HPDE6-E6E7 (cell line): ENCODE data around the gene DPP6.

Experiments
- DNase-seq: peaks from one replicate; pipeline ENCODE4 v3.0.0; 2011; ENCODE audit warnings: missing footprints; ENCODE audit errors: extremely low spot score

Gene DPP6

DNA sequence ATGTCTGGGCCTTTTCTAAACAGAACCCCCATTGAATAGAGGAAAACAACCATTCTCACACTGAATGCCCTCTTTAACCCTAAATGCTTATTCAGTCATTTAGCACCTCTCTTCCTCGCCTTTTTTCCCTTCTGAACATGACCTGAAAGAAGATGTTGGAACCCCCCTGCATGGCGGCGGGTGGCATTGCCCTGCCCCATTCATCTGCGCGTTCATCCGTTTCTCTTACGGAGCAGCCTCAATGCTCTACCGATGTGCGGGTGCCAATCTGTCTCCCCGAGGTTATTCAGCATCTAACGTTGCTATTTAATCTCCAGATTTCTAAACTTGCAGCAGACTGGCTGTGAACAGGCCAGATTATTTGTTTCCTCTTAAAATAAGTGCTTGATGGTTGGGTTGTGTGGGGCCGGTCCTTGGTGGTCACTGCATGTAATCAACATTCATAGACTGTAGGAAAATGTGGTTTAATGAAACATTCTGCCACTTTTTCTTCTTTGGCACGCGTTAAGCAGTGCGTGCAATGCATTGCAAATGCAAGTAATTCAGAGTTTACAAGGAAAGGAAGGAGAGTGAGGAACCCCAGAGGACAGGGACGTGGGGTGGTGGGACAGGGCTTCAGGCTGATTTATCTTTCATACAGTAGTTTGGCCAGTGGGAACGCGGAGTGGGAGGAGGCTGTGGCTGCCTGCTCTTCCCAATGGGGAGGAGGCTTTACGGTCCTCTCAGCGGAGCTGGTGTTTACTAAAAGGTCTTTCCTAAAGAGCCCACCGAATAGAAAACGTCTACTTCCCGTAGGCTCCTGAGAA, 286.7 kb downstream of the DPP6 start:
- no peak for DNase-seq

DNA sequence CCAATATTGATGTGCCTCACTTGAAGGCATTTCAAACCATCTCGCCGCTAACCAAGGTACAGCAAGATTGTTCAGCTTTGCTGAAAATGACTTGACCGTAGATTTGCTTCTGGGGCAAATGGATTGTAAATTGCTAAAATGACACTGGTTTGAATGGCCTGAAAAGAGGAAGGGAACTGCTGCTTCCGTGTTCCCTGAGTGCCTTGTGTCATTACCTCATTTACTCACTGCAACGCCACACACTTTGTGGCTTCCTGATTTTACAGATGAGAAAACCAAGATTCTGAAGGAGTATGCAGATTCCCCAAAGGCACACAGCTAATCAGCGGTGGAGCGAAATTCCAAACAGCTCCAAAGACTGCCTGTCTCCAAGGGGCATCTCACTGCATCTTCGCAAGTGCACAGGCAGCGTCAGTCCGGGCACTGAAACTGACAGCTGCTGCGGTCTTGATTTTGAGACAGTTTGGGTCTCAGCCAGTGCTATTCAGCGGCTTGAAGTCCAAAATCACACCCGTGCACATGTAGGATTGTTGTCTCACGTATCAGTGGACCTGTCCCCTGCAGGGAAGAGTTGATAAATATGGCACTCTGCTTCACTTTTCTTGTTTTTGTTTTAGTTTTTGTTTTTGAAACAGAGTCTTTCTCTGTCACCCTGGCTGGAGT, 290.9 kb downstream of the DPP6 start:
- DNase-seq: no peak

DNA sequence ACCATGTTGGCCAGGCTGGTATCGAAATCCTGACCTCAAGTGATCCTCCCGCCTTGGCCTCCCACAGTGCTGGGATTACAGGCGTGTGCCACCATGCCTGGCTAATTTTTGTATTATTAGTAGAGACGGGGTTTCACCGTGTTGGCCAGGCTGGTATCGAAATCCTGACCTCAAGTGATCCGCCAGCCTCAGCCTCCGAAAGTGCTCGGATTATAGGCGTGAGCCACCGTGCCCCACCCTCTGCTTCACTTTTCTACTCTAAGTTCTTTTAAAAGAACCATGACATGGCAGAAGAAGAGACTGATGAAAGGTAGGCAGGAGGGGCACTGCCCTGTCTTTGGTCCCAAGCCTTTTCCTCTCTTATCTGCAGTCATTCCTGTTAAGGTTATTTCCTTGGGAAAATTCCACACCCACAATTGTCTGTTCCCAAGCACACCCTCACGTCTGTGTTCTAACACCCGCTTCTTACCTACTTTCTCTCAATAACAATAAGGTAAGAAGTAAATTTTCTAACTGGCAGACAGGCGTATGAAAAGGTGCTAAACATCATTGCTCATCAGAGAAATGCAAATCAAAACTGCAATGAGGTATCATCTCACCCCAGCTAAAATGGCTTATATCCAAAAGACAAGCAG, 291.7 kb downstream of the DPP6 start:
- no peak for DNase-seq

DNA sequence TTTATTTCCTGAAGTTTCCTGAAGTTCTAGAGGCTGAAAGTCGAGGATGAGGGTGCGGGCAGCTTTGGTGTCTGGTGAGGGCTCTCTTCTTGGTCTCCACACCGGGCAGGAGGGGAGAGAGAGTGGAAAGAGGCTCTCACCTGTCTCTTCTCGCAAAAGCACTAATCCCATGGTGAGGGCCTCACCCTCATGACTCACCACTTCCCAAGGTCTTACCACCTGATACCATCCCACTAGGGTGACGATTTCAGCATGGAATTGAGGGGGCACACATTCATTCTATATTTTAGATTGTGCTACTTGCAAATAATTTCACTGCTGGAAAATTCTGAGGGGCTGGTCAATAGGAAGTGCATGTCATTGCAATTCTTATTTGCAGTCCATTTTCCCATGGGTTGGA, 292.9 kb downstream of the DPP6 start:
- no peak for DNase-seq

DNA sequence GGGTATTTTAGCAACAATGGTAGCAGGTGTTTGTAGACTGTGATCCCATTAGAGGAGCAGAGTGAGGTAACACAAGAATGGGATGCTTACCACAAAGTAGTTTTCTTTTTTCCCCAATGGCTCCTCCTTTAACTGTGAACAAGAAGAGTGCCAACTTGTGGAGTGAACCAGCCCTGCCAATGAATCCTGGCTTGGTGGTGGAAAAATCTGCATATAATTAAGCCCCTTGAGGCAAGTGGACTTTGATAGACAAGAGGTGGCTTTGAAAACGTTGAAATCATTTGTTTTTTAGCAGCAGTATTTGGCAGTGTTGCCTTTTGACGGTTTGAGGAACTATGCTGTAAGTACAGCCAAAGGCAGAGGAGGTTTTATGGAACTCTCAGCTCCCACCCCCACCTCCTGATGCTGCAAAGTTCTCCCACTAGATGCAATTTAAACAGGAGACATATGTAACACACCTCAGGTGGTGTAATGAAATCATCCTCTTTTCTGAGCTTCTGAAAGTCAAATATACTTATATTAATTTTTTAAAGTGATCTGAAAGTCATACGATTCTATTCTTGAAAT, 295.6 kb downstream of the DPP6 start:
- no peak for DNase-seq

DNA sequence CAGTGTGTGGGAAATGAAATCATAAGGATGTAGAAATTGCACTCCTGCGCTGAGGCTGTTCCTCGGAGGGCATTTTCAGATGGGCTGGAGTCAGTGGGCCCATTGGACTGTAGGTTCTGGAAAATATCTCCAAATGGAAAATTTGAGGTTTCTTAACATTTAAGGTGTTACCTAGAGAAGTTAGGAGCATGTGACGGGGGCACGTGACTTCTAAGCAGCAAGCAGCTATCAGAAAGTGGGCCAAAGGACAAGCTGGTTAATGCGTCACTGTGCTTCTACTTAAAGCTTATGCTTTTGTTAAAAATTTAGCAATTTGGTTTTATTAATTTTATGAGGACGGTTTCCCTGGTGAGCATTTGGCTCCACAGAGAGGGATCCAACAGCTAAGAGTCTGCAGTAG, 298.7 kb downstream of the DPP6 start:
- no peak for DNase-seq

DNA sequence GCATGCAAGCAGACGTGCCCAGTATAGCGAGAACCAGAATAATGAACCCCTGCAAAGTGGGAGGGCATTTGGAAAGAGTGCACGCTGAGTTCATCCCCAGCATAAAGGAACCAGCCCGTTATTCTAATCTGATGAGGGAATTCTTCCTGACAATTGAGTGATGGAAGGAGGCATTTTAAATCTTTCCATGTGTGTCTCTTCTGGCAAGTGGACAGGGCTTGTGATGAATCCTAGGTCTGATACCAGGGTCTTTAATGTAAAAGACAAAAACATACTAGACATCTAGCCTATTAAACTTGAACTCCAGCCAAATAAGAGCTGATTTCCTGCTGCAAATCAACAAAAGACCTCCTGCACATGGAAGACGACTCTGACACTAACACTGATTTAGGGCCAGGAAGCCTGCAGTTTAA, 301.2 kb downstream of the DPP6 start:
- no peak for DNase-seq

DNA sequence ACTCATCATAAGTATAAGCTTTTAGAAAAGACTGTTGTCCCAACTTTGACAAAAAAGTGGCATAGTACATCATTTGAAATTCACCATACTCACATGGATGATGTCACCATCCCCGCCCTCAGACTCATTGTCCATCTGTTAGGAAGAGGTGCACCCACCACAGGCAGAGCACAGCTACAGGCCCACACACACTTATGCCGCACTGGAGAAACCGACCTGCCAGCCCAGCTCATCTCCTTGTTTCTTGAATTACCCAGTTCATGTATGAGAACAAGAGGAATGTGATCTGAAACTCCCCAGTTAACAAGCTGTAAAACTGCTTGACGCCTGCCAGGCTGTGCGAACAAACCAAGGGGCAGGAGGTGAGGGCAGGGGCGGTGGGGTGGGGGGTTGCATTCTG, 312.0 kb downstream of the DPP6 start:
- DNase-seq: no peak

DNA sequence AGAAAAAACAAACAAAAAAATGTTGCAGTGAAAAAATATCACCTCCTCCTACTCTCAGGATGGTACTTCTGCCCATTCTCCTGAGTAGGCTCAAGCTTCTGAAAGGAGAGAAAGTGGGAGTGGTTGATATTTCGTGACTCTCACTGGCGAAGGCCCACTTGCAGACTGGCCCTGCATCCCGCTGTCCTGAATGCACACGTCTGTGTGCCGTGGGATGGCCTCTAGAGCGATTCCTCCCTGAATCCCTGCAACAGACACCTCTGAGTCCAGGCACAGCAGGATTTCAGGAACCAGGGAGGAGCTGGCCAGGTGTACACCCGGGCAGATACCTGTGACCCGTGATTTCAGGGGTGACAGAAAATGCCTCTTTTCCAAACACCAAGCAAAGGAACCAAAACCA, 319.2 kb downstream of the DPP6 start:
- no peak for DNase-seq

DNA sequence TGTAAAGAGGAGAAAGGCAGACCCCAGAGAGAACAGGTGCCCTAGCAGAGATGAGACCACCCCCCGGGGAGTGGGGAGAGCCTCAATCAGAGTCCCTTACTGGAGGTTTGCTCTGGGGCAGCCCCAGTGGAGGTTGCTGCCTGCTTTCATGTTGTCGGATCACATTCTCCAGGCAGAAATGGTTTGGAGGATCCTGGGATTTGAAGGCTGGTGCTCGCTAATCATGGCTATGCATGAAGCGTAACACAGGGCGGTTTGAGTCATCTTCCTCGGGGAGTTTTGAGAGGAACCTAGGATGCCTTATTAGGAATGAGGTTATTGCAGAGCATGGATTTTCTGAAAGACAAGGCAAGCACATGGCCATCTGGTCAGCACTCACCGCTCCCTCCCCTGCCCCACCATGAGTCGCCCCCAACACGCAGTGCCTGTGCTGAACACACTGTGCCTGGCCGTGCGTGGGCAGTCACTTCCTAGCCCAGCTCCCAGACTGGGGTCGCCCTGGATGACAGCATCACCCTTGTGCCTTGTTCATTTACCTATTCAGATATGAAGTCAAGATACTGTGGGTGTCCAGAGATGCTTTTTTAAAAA, 319.9 kb downstream of the DPP6 start:
- DNase-seq: no peak

DNA sequence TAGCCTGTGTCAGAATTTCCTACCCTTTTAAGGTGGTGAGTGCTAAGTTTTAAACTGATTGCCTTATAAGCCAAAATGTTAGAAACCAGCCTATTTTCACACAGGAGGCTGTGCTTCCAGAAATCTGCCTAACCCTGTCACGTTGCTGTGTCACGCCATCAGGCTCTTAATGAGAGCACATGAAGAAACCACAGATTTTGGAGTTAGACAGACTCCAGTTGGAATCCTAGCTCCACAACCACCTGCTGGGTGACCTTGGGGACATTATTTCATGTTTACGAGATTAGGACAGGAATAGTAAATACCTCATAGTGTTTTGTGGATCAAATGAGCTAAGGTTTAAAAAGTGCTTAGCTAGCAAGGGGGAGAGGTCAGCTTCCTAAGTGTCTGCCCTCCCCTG, 321.8 kb downstream of the DPP6 start:
- DNase-seq: no peak

DNA sequence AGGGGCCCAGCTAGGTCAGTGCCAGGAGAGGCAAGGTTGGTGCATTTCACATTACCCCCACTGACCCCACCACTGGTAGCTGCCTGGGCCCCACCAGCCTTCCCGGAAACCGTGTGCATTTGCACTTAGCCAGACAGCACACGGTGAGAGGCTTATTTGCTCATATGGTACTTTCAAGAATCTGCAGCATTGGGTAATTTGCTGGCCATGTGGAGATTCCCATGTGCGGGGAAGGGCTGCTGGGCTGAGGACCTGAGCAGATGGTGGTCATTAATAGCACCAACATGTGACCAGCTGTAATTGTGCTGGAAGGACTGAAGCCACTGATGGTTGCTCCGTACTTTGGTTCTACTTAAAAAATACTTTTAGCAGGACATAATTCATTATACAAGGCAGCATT, 323.8 kb downstream of the DPP6 start:
- DNase-seq: no peak

DNA sequence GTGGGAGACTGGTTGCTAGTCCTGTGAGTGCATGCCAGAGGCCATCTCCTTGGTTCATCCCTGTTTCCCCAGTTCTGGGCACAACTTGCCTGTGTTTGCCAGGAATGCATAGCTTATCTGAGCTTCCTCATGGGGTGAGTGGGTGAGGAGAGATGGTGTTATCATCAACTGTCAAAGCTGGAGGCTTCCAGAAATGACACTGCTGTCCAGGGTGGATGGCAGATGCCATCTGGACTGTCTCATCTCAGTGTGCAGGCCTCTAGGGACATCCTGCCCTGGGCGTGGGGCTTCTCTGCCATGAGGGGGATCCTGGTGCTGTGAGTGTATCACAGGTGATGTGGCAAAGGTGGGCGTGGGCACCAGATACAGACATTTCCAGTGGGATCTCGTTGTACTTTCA, 328.6 kb downstream of the DPP6 start:
- DNase-seq: no peak

DNA sequence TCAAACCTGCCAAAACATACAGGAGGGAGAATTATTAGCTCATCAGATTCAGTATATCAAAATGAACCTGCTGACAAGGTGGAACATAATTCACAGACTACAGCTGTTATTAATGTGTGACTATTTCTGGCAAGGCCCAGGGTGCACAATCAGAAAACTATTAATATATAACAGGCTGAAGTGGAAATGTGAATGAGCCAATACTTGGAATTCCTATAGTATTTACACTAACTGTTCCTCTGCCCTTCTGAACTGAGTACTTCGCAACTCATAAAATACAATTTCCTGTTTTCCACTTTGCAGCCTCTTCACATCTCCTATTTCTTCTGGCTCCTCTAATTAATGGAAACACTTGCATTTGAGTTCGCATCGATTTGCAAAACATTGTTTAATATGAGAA, 330.8 kb downstream of the DPP6 start:
- no peak for DNase-seq

DNA sequence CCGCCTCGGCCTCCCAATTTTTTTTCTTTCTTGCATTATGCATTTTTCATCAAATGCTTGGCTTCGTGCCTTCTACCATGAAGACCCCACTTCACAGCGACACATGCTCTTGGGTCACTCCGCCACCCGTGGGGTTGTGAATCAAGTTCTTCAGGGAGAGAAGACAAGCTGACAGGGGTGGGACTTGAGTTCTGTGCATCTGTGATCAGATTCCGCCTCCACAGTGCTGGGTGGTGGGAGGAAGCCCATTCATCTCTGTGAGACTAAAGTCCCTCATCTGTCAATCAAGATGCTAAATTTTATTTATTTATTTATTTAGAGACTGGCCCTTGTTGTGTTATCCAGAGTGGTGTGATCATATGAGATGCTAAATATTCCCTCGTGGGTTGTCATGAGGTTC, 333.0 kb downstream of the DPP6 start:
- DNase-seq: no peak

DNA sequence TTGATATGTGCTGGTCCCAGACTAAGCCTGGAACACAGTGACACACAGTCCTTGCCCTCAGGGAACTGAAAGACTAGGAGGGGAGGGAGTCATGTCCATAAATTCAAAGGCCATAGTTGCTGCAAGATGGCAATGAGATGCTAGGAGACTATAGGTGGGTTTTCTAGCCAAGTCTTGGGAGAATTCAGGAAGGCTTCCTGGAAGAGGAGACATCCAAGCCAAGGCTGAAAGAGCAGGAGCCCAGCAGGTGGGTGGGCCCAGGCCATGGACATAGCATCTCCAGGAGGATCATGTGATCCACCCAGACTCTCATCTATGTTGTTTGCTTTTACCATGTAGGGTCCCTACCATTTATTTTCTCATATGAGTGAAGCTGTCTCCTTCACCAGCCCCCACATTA, 335.1 kb downstream of the DPP6 start:
- DNase-seq: no peak

DNA sequence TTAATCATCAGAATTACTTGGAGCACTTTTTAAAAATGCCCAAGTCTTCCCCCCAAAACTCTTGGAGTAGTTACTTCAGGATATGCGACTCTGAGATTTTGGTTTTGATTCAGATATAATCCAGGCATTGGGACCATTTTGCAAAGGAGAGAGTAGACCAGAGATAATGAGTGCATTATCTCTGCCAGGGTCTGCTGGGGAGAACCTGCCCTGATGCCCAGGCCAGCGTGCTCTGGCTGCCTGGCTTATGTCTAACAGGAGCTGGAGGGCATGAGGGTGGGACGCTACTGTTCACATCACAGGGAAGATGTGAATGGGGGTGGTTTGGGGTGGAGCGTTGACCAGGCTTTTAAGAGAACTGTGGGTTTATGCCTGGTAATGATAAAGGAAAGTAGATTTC, 336.2 kb downstream of the DPP6 start:
- no peak for DNase-seq

DNA sequence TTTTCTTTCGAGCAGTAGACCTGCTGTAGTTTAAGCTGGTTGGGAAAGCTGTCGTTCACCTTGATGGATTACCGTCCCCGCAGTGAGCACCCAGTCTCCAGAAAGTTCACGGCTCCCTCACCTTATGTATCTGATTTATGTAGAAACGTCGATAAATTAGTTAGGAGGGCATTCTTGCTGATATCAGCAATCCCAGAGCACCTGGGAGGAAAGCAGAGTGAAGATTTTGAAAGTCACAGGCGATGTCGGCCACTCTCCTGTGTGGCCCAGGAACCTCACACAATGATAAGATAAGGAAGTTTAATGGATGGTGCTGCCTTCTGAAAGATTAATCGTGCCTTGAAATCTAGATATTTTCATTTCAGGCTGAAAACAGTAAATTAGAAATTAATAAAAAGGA, 336.8 kb downstream of the DPP6 start:
- no peak for DNase-seq

DNA sequence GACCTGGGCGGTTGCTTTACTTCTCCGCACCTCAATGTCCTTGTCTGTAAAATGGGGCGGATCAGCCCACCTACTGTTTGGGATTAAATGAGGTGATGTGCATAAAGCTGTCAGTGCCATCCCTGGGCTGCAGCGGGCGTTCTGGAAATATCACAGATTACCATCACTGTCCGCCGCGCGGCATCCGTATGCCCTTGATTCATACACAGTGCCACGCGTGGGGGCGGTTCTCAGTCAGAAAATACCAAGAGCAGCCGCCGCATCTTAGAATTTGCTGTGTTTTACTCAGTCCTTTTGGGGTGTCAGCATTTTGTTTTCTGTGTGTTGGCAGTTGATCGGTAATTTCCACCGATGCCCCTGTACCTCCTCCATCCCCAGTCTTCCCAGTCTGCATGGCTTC, 338.8 kb downstream of the DPP6 start:
- DNase-seq: no peak

DNA sequence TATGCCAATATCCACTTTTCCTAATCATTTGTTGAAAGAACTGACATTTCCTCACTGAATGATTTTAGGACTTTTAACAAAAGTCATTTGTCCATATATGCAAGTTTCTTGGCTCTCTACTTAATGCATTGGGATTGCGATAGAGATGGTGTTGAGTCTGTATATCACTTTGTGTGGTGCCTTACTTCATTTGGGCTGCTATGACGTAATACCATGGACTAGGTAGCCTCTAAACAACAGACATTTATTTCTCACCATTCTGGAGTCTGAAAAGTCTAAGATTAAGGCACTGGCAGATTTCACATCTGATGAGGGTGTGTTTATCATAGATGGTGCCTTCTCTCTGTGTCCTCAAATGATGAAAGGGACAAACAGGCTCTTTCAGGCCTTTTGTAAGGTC, 342.6 kb downstream of the DPP6 start:
- DNase-seq: no peak

DNA sequence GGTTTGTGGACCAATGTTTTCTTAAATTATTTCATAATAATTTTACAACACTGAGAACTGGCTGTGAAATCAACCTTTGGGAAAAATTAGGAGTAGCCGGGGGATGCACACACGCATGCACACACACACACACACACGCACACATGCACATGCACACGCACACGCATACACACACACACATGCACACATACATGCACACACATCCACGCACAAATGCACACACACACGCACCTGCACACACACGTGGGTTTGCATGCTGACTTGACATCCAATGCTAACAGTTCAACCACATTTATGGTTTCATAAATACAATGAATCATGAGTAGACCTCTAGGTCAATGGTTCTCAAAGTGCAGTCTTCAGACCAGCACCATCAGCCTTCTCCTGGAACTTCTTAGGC, 354.1 kb downstream of the DPP6 start:
- no peak for DNase-seq

DNA sequence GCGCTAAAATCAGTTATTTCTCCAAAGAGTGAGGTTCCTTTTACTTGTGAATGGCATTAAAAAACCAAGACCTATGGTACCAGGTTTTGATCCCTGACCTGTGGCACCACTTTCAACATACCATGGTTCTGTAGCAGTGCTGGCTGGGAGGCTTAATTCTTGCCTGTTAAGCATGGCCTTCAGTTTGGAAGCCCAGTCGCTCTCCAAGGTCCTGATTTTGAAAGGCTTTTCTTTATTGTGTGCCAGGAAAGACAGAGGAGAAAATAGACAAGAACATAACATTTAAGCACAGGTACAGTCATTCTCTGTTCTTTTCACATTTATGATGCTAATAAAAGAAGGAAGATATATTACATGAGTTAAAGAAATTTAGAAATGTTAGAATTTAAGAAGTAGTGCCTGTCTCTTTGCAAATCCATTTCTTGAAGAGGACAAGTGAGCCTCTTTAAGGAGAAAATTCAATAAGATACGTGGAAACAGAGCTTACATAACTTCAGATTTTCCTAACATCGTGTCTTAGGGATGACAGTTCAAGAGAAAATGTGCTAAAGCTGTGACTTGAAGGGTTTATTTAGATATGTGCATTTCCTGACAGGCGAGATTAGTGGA, 357.6 kb downstream of the DPP6 start:
- no peak for DNase-seq
